Endothelial cell of umbilical vein (primary cell): ENCODE measurements around the gene GPR176.

Experiments used
- EZH2 ChIP-seq: IDR thresholded peaks from 2 replicates; pipeline ENCODE4 v1.6.1; 2012; ENCODE audit warnings: borderline replicate concordance, low read depth, mild to moderate bottlenecking, moderate library complexity, low read length, inconsistent platforms; ENCODE audit not compliant: severe bottlenecking
- FOS ChIP-seq: IDR thresholded peaks from 2 replicates; pipeline ENCODE4 v1.6.1; 2011; ENCODE audit warnings: mild to moderate bottlenecking, low read length, moderate library complexity, borderline replicate concordance; ENCODE audit not compliant: insufficient read depth
- GATA2 ChIP-seq: IDR thresholded peaks from 2 replicates; pipeline ENCODE4 v1.7.0; 2011; ENCODE audit warnings: low read depth, mild to moderate bottlenecking, moderate library complexity, mixed read lengths, low read length; ENCODE audit not compliant: insufficient read length, insufficient read depth
- JUN ChIP-seq: IDR thresholded peaks from 2 replicates; pipeline ENCODE4 v1.6.1; 2011; ENCODE audit warnings: borderline replicate concordance, low read depth; ENCODE audit not compliant: insufficient read length, insufficient read depth
- MYC ChIP-seq: IDR thresholded peaks from one replicate; pipeline ENCODE4 v1.6.1; 2011; ENCODE audit warnings: mild to moderate bottlenecking, low read depth, low read length
- POLR2A ChIP-seq: IDR thresholded peaks from 2 replicates; pipeline ENCODE4 v1.6.1; 2012; ENCODE audit warnings: low read depth, mild to moderate bottlenecking, control low read depth, low read length
- POLR2AphosphoS5 ChIP-seq: IDR thresholded peaks from 2 replicates; pipeline ENCODE4 v1.6.1; 2012; ENCODE audit warnings: low read depth, mild to moderate bottlenecking, control low read depth, low read length, moderate library complexity; ENCODE audit not compliant: insufficient read depth
- TF ChIP-seq, protein P1 (sequence below), 2 donors: IDR thresholded peaks; 1 replicate in 1 of 2; 2 replicates in 1 of 2; pipeline ENCODE4 v1.5.1; 2011; ENCODE audit warnings: low read length in 2 of 2, mild to moderate bottlenecking in 2 of 2, moderate library complexity in 2 of 2, control low read depth in 1 of 2, inconsistent platforms in 1 of 2, low read depth in 1 of 2; ENCODE audit not compliant: insufficient read depth in 1 of 2; ENCODE audit errors: extremely low read depth in 1 of 2
- TF ChIP-seq, protein P2 (sequence below): IDR thresholded peaks from 2 replicates; pipeline ENCODE4 v1.6.1; 2011; ENCODE audit not compliant: insufficient read depth, insufficient read length

DNA sequence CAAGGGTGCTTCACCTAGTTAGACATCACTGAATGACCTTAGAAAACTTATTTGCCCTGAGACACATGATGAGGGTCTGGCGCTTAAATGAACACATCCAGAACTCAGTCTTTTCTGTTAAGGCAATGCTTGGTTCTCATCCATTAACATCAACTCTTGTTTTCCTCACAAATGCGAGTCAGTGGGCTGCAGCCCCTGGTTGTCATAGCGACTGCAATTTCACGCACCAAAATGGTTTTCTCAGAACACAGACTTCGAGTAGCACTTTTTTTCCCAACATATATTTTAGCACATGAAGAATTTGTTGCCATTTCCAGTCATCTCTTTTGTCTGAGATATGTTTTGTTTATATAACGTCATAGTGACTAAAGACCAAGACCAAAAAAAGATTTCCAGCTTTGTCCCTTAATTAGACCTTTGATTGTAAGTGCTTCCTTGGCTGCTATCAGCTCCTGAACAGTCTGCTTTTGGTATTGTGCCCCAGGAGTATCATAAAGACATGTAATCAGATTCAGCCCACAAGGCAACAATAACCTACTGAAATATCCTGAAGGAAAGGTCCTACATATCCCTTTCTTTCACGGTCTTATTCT is 68.5 kb downstream of the GPR176 start:
- TF ChIP-seq EZH2 = no peak
- TF ChIP-seq POLR2A = no peak
- TF ChIP-seq, protein P1, sequence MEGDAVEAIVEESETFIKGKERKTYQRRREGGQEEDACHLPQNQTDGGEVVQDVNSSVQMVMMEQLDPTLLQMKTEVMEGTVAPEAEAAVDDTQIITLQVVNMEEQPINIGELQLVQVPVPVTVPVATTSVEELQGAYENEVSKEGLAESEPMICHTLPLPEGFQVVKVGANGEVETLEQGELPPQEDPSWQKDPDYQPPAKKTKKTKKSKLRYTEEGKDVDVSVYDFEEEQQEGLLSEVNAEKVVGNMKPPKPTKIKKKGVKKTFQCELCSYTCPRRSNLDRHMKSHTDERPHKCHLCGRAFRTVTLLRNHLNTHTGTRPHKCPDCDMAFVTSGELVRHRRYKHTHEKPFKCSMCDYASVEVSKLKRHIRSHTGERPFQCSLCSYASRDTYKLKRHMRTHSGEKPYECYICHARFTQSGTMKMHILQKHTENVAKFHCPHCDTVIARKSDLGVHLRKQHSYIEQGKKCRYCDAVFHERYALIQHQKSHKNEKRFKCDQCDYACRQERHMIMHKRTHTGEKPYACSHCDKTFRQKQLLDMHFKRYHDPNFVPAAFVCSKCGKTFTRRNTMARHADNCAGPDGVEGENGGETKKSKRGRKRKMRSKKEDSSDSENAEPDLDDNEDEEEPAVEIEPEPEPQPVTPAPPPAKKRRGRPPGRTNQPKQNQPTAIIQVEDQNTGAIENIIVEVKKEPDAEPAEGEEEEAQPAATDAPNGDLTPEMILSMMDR (IDR thresholded peaks at IDR 0.05; ENCODE audit: extremely low read depth in 1 of 2, insufficient read depth in 1 of 2, low read depth in 1 of 2, low read length in 2 of 2) = no peak
- TF ChIP-seq FOS = no peak
- TF ChIP-seq MYC = no peak
- TF ChIP-seq, protein P2, sequence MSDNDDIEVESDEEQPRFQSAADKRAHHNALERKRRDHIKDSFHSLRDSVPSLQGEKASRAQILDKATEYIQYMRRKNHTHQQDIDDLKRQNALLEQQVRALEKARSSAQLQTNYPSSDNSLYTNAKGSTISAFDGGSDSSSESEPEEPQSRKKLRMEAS = no peak
- TF ChIP-seq POLR2AphosphoS5 = no peak
- no peak for TF ChIP-seq GATA2
- TF ChIP-seq JUN = peak; percentile 50
